Right lobe of liver (tissue), 4 donors: Measurements from ENCODE around the gene GJA10.

ENCODE experiments used
- POLR2A ChIP-seq: fragments of 450-650 bp; IDR thresholded peaks from one replicate; pipeline ENCODE4 v1.6.1; 2017; ENCODE audit warnings: antibody characterized with exemption, mild to moderate bottlenecking
- TF ChIP-seq, protein P1 (sequence below), 4 donors: fragments of 200-600 bp in 3 of 4; fragments of 450-650 bp in 1 of 4; IDR thresholded peaks; one replicate each; pipeline versions ENCODE4 v1.5.1 to v1.8.0; 2016 to 2022; ENCODE audit warnings: antibody characterized with exemption in 4 of 4, mild to moderate bottlenecking in 2 of 4
- donor health status: DM: no; HTN: no; CAD: no.
- donor health status: DM: no; HTN: no; CAD: no.
- donor health status: DM: no; HTN: yes; CAD: no.

GRCh38 chr6:89944181-89944755, 50.0 kb downstream of the GJA10 start:
- TF ChIP-seq, protein P1, sequence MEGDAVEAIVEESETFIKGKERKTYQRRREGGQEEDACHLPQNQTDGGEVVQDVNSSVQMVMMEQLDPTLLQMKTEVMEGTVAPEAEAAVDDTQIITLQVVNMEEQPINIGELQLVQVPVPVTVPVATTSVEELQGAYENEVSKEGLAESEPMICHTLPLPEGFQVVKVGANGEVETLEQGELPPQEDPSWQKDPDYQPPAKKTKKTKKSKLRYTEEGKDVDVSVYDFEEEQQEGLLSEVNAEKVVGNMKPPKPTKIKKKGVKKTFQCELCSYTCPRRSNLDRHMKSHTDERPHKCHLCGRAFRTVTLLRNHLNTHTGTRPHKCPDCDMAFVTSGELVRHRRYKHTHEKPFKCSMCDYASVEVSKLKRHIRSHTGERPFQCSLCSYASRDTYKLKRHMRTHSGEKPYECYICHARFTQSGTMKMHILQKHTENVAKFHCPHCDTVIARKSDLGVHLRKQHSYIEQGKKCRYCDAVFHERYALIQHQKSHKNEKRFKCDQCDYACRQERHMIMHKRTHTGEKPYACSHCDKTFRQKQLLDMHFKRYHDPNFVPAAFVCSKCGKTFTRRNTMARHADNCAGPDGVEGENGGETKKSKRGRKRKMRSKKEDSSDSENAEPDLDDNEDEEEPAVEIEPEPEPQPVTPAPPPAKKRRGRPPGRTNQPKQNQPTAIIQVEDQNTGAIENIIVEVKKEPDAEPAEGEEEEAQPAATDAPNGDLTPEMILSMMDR (IDR thresholded peaks at IDR 0.05): no peak
- no peak for TF ChIP-seq POLR2A
